Lung (tissue), 12 donors: ENCODE results near the gene PADI4. TPM values are rescaled to one million over a fixed set of nuclear protein-coding genes. Genes with fewer than 3 reads are reported as not detected.

Source experiments
- ATAC-seq: fragments of 200-7000 bp; cut with Tn5 transposase; one replicate; pipeline ENCODE4 v1.9.1; 2020; ENCODE audit warnings: moderate number of reproducible peaks; ENCODE audit not compliant: insufficient read depth, low FRiP score
- DNase-seq, 3 donors: peaks; one replicate each; pipeline ENCODE4 v3.0.0-alpha.2; 2013 to 2017
- H3K27ac ChIP-seq, 2 donors: one replicate each; pipeline ENCODE4 v1.5.1; 2013; ENCODE audit warnings: mild to moderate bottlenecking in 2 of 2, moderate library complexity in 2 of 2, control low read depth in 1 of 2, inconsistent platforms in 1 of 2, low read depth in 1 of 2, low read length in 1 of 2
- H3K27me3 ChIP-seq, 3 donors: one replicate each; pipeline ENCODE4 v1.5.1; 2013; ENCODE audit warnings: low read length in 2 of 3; ENCODE audit not compliant: control insufficient read depth in 3 of 3, insufficient read depth in 3 of 3
- H3K36me3 ChIP-seq, 4 donors: one replicate each; pipeline ENCODE4 v1.5.1; 2013; ENCODE audit warnings: low read length in 4 of 4, mild to moderate bottlenecking in 1 of 4, moderate library complexity in 1 of 4; ENCODE audit not compliant: control insufficient read depth in 4 of 4, insufficient read depth in 4 of 4
- H3K4me1 ChIP-seq, 5 donors: one replicate each; pipeline ENCODE4 v1.5.1; 2013; ENCODE audit warnings: low read length in 5 of 5, mild to moderate bottlenecking in 2 of 5, moderate library complexity in 1 of 5; ENCODE audit not compliant: control insufficient read depth in 5 of 5, insufficient read depth in 5 of 5
- H3K4me3 ChIP-seq: one replicate; pipeline ENCODE4 v1.5.1; 2013; ENCODE audit warnings: mild to moderate bottlenecking, control low read depth, moderate library complexity
- H3K9ac ChIP-seq, 2 donors: one replicate each; pipeline ENCODE4 v1.5.1; 2013; ENCODE audit warnings: low read length in 2 of 2, control low read depth in 1 of 2; ENCODE audit not compliant: insufficient read depth in 1 of 2
- H3K9me3 ChIP-seq, 4 donors: one replicate each; pipeline ENCODE4 v1.5.1; 2013; ENCODE audit warnings: low read length in 3 of 4, mild to moderate bottlenecking in 1 of 4, moderate library complexity in 1 of 4; ENCODE audit not compliant: control insufficient read depth in 4 of 4, insufficient read depth in 3 of 4
- CTCF ChIP-seq: IDR thresholded peaks from 2 replicates; pipeline ENCODE4 v1.5.1; 2012; ENCODE audit warnings: mild to moderate bottlenecking; ENCODE audit errors: control extremely low read depth, extremely low read depth
- WGBS, 2 donors: extraction: QIAGEN DNeasy Blood & Tissue Kit; methylation state at CpG; one replicate each; pipeline ENCODE4 v1.1.7; 2013; 5-methylcytosine and 5-hydroxymethylcytosine counted together
- polyA plus RNA-seq, 2 donors: library from polyadenylated mRNA; stranded (reverse); fragments of 200-250 nt; gene quantifications; one replicate each; pipeline ENCODE4 v1.2.1, GENCODE V29; 2013
- total RNA-seq, 2 donors: library from RNA; depleted of rRNA in 1 of 2; stranded (reverse); fragments of >200 nt in 1 of 2; gene quantifications; one replicate each; pipeline ENCODE4 v1.2.1, GENCODE V29; 2014 to 2021
- donor health status: control.
- donor health status: control.
- donor health status: Bipolar disorder and iron deficiency.
- donor health status: healthy.
- donor health status: DM: yes; HTN: yes; CAD: no.

Gene PADI4
- total and polyA plus RNA-seq, 4 donors: 1.7 to 22.5 (median 14.2) TPM

GRCh38 chr1:17403081-17403480 is 95.1 kb downstream of the PADI4 start:
- ATAC-seq: no peak
- Histone ChIP-seq H3K4me3 (no peak overlapping the region), H3K9ac (no peak overlapping the region)

GRCh38 chr1:17404034-17404684 is 96.2 kb downstream of the PADI4 start:
- Histone ChIP-seq H3K9ac (no peak overlapping the region), H3K27ac (no peak overlapping the region), H3K4me1 (peaks cover 0 to 4% (median 0%) of the 10 kb centered on the region in 5 donors), H3K27me3 (no peaks in the 10 kb centered on the region), H3K36me3 (peaks cover 0 to 12% (median 2%) of the 10 kb centered on the region in 4 donors), H3K4me3 (no peak overlapping the region), H3K9me3 (no peaks in the 10 kb centered on the region)
- ATAC-seq (no peak), DNase-seq (no peak)
- no peak for TF ChIP-seq CTCF
- WGBS, 2 donors: 67 to 75% methylated on average over 15 of the region's 15 CpGs

More at GRCh38 chr1:17403081-17403480, 95.1 kb downstream of the PADI4 start:
- H3K36me3 ChIP-seq: peaks cover 0 to 4% (median 0%) of the 10 kb centered on the region in 4 donors
- WGBS, 2 donors: 50 to 77% methylated on average over 3 of the region's 3 CpGs
- no peaks in the 10 kb centered on the region for H3K27me3 ChIP-seq
- H3K9me3 ChIP-seq: no peaks in the 10 kb centered on the region
- TF ChIP-seq CTCF: no peak
- H3K27ac ChIP-seq: no peak overlapping the region
- H3K4me1 ChIP-seq: peaks cover 0 to 4% (median 0%) of the 10 kb centered on the region in 5 donors
- DNase-seq: no peak

- H3K9ac ChIP-seq: no peak overlapping the region
- no peak overlapping the region for H3K4me3 ChIP-seq
- H3K27me3 ChIP-seq: no peaks in the 10 kb centered on the region
- TF ChIP-seq CTCF: no peak
- peaks cover 0 to 19% (median 5%) of the 10 kb centered on the region in 4 donors for H3K36me3 ChIP-seq
- WGBS, 2 donors: 66 to 75% methylated on average over 6 of the region's 6 CpGs
- no peak overlapping the region for H3K27ac ChIP-seq
- peaks cover 0 to 4% (median 0%) of the 10 kb centered on the region in 5 donors for H3K4me1 ChIP-seq
- ATAC-seq: no peak
- no peak for DNase-seq
- no peaks in the 10 kb centered on the region for H3K9me3 ChIP-seq
Observed at GRCh38 chr1:17404820-17405219, 96.8 kb downstream of the PADI4 start.
